MM.1S (cell line): ENCODE results near the gene TAS2R60.

Source experiments
- CTCF ChIP-seq: fragments of 300-600 bp; sonication (generic); IDR thresholded peaks from 2 replicates; pipeline ENCODE4 v1.5.1; 2016; ENCODE audit warnings: antibody characterized with exemption, low read length, mixed read lengths
- EZH2 ChIP-seq: fragments of 300-600 bp; sonication (generic); optimal IDR thresholded peaks from 2 replicates; pipeline ENCODE3; 2017; ENCODE audit warnings: low read depth, mild to moderate bottlenecking, antibody characterized with exemption, low read length, mixed read lengths
- EZH2phosphoT487 ChIP-seq: fragments of 300-600 bp; sonication (generic); IDR thresholded peaks from 2 replicates; pipeline ENCODE4 v1.6.1; 2018; ENCODE audit warnings: antibody characterized with exemption, low read length

- TF ChIP-seq CTCF = no peak
- no peak for TF ChIP-seq EZH2
- TF ChIP-seq EZH2phosphoT487 = no peak
Measured at GRCh38 chr7:143435266-143435665, 8.0 kb upstream of the TAS2R60 start.
